Measurements from ENCODE around the gene LMAN2L. TPM values are rescaled to one million over a fixed set of nuclear protein-coding genes. Genes with fewer than 3 reads are reported as not detected.

LMAN2L gene
- total and polyA plus RNA-seq, 8 donors: 1.4 to 17.1 (median 6.0) TPM

GRCh38 chr2:96727431-96727830 is 12.4 kb downstream of the LMAN2L start:
- DNase-seq: no peak
- Histone ChIP-seq H3K4me1 (no peaks in the 10 kb centered on the region), H3K27me3 (no peaks in the 10 kb centered on the region), H3K27ac (no peak overlapping the region), H3K36me3 (peaks cover 40 to 97% (median 92%) of the 10 kb centered on the region in 4 donors), H3K9me3 (no peaks in the 10 kb centered on the region), H3K4me3 (no peak overlapping the region)
- intact Hi-C loops (cut with DNase I; ENCODE audit: low total_unique reads): no loop called here
- TF ChIP-seq POLR2AphosphoS5 (IDR thresholded peaks at IDR 0.05) (no peak), POLR2A (IDR thresholded peaks at IDR 0.05) (no peak), CTCF (IDR thresholded peaks at IDR 0.05) (no peak), EP300 (IDR thresholded peaks at IDR 0.05) (no peak)
- WGBS, 5 donors: 90 to 97% (median 94%) methylated on average over 5 of the region's 5 CpGs

GRCh38 chr2:96726131-96726530 is 13.7 kb downstream of the LMAN2L start:
- Histone ChIP-seq H3K4me1 (no peaks in the 10 kb centered on the region), H3K27me3 (no peaks in the 10 kb centered on the region), H3K36me3 (peaks cover 32 to 88% (median 83%) of the 10 kb centered on the region in 4 donors), H3K4me3 (no peak overlapping the region), H3K9me3 (no peaks in the 10 kb centered on the region), H3K27ac (no peak overlapping the region)
- 79 to 87% (median 85%) methylated on average over 4 of the region's 4 CpGs for WGBS, 5 donors
- no peak for DNase-seq
- intact Hi-C loops (cut with DNase I; ENCODE audit: low total_unique reads): no loop called here
- TF ChIP-seq EP300 (IDR thresholded peaks at IDR 0.05) (no peak), POLR2AphosphoS5 (IDR thresholded peaks at IDR 0.05) (no peak), POLR2A (IDR thresholded peaks at IDR 0.05) (no peak), CTCF (IDR thresholded peaks at IDR 0.05) (no peak)

GRCh38 chr2:96716388-96716787 is 23.5 kb downstream of the LMAN2L start:
- Histone ChIP-seq H3K27ac (no peak overlapping the region), H3K27me3 (no peaks in the 10 kb centered on the region), H3K4me1 (no peaks in the 10 kb centered on the region), H3K9me3 (no peaks in the 10 kb centered on the region), H3K36me3 (peaks cover 6 to 79% (median 69%) of the 10 kb centered on the region in 4 donors), H3K4me3 (no peak overlapping the region)
- TF ChIP-seq CTCF (IDR thresholded peaks at IDR 0.05): no peak
- TF ChIP-seq EP300 (IDR thresholded peaks at IDR 0.05): no peak
- TF ChIP-seq POLR2A (IDR thresholded peaks at IDR 0.05): no peak
- no peak for TF ChIP-seq POLR2AphosphoS5 (IDR thresholded peaks at IDR 0.05)
- DNase-seq: no peak
- intact Hi-C loops (cut with DNase I; ENCODE audit: low total_unique reads): no loop called here

GRCh38 chr2:96715658-96716057 is 24.2 kb downstream of the LMAN2L start:
- TF ChIP-seq CTCF (IDR thresholded peaks at IDR 0.05): no peak
- no peak for TF ChIP-seq POLR2A (IDR thresholded peaks at IDR 0.05)
- no peak for TF ChIP-seq POLR2AphosphoS5 (IDR thresholded peaks at IDR 0.05)
- no peak for TF ChIP-seq EP300 (IDR thresholded peaks at IDR 0.05)
- Histone ChIP-seq H3K27me3 (no peaks in the 10 kb centered on the region), H3K4me1 (no peaks in the 10 kb centered on the region), H3K27ac (no peak overlapping the region), H3K36me3 (peaks cover 12 to 84% (median 75%) of the 10 kb centered on the region in 4 donors), H3K4me3 (no peak overlapping the region), H3K9me3 (no peaks in the 10 kb centered on the region)
- DNase-seq: no peak
- intact Hi-C loops (cut with DNase I; ENCODE audit: low total_unique reads): no loop called here
- WGBS, 5 donors: 86 to 89% (median 88%) methylated on average over 5 of the region's 5 CpGs
